Measurements from ENCODE around the gene KRI1.

KRI1 gene

DNA sequence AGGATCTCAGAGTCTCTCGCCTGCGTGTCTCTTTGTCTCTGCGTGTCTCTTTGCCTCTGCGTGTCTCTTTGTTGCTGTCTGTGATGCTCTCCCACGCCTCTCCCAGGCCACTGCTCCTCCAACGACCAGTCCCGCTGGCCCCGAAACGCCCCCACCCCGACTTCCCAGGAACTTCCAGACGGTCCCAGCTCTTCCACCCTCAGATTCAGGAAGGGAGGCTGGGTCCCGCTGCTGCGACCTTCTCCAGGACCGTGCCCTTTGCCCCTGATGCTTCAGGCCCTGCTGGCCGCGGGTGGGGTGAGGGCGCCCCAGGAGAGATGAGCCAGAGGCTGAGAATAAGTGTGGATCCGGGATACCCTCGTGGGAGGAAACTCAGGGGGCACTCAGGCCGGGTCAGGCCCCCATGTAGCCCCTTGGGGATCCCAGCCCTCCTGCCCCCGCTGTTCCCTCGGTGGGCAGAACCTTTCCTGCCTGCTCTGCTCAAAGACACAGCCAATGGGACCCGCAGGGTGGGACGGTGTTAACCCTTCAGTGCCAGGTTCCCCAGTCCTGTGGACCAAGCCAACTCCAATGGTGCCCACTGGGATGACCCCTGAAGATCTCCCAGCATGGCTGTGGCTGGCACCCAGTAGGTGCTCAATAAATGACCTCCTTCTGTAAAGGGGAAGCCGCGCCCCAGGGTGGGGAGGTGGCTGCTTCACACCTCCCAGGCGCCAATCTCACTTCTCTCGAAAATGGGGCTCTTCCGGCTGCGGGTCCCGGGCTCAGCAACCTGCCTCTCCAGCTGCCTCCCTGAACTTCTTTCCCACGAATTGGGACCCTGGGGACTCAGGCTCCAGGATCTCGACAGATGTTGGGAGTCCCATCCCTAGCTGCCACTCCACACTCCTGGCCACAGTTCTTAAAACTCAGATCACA lies 47.1 kb downstream of the KRI1 start:
- no peak for DNase-seq (ENCODE audit: low read depth)

DNA sequence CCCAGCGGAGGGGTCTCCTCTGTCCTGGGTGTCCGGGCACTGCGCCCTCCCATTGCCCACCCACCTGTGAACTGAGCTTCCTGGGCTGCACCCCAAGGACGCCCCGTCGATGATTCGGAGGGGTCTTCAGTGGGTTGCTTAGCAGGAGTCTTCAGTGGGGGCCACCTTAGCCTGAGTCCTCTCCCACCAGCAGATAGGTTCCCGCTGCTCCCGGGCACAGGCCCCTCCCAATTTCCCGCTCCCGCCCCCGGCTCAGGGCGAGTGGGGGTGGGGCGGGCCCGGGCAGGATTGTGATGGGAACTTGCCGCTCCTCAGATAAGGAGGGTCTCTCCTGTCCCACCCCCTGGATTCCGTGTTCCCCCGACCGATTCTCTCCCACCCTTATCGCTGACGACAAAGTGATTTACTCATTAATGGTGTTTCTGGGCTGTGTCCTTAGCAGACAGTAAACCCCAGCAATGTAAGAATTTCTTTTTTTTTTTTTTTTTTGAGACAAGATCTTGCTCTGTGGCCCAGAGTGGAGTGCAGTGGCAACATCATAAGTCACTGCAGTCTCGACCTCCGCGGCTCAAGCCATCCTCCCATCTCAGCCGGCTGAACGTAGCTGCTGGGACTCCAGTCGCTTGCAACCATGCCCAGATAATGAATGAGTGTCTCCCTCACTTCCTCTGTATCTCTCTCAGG lies 47.9 kb downstream of the KRI1 start:
- no peak for DNase-seq (ENCODE audit: low read depth)

DNA sequence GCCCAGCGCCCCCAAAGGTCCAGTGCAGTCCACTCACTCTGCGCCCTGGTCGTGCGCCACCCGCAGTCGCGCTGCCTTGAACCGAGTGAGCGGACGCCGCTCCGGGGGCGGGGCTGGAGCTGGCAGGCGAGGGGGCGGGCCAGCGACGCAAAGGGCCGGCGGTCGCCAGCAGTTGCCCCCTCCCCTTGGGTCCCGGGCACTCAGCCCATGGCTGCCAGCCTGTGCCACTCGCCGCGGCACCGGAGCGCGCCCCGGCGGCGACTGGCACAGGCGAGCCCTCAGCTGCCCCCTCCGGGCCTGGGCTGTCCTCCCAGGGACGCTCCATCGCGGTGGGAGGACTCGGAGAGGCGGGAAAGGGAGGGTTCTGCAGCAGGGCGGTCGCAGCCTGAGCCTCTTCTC lies 48.5 kb downstream of the KRI1 start, which contains the start of gene S1PR5:
Gene S1PR5, minus strand, starts transcription at position 87 of the 399 bp plus-strand sequence. CDS start 2,436 bp downstream, outside the sequence.
- DNase-seq (ENCODE audit: low read depth): no peak

DNA sequence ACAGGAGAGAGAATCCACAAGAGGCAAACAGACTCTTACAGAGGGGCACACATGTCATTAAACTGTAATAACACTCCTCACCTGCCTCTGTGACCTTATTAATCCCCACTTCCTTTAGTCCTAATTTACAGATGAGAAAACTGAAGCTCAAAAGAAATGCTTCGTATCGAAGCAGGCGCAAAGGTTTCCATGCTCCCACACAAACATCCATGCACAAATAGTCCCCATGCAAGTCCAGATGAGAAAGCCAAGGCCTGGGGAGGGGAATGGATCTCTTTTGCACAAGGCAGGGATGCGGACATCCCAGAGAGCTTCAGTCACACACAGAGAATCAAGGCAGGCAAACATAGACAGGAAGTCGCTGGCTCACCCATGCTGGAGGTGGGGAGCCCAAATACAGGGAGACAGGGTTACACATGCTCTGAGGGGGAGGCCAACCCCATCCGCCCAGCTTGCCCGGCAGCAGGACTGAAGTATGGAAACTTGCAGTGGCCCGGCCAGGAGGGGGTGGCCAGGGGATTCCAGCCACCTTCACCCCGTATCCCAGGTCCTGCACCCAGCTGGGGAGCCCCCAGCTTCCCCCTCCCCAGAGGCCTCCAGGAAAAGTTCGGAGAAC lies 49.0 kb downstream of the KRI1 start:
- no peak for DNase-seq (ENCODE audit: low read depth)

DNA sequence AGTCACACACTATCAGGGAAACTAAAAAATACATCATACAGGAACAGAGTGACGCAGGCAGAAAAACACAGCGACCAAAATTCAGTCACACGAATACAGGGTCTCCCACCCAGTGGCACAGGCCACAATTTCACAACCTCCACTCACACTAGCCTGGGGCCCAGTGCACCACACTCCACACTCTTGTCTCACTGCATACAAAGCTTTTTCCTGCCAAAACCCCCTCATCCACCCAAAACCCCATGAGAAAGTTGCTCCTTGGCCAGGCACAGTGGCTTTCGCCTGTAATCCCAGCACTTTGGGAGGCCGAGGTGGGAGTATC lies 49.8 kb downstream of the KRI1 start:
- no peak for DNase-seq (ENCODE audit: low read depth)

DNA sequence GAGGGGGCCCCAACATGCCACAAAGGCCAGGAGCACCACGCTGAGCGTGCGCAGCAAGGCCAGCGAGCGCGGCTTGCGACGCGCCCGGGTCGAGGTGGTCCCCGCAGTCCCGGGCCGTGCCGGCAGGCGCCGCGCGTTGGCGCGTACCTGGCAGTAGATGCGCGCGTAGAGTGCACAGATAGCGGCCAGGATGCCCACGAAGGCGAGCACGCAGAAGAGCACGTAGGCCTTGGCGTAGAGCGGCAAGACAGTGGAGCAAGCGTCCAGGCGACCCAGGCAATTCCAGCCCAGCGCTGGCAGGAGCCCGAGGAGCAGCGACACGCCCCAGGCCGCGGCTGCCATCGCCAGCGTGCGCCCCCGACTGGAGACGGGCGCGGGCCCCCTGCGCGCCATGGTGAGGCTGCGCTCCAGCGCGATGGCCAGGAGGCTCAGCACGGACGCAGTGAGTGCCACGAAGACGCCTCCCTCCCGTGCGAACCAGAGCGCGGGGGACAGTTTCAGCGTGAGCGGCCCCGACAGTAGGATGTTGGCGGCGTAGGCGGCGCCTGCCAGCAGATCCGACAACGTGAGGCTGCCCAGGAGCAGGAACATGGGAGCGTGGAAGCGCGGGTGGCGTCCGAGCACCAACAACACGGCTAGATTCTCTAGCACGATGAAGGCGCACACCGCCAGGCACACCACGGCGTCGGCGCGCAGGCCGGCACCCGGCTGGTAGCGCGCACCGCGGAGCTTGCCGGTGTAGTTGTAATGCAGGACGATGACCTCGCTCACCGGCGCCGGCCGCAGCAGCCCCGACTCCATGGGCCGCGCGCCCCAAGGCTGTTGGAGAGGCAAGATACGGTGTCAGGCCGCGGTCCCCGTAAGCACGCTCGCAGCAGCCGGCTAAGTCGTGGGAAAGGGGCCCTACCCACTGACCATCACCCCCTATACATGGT lies 51.3 kb downstream of the KRI1 start:
- no peak for DNase-seq (ENCODE audit: low read depth)

DNA sequence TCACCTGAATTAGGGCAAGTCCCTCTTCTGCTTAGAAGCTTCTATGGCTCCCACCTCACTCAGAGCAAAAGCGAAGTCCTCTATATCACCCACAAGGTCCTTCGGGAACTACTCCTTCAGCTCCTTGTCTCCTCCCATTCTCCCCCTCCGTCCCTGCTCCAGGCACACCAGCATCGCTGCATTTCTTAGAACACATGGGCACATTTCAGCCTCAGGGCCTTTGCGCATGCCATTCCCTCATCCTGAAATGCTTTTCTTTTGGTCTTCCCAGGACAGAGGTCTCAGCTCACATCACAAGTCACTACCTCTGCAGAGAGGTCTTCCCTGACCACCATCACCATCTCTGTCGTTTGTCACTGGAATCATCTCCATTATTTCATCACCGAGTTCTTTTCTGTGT lies 52.6 kb downstream of the KRI1 start:
- DNase-seq (ENCODE audit: low read depth): no peak

DNA sequence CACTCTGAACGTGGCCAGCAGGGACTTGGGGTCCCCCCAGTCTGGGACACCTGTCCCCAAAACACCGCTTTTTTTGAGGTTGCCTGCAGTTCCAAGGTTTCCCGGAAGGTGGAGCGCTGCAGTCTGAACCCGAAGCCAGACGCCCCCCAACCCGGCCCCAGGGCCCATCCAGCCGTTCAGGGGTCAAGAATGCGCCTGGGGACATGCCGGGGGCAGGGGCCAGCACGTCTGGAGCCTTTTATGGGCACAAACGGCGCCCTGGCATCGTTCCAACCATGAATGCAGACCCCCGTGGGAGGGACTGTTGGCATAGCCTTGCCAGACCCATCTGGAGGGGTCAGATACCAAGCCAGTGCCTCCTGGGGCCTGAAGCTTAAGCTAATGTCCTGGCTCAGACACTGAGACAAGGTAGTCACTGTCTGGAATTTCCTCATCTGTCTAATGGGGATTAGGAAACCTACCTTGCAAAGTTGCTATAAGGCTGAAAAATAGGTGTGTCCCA lies 55.5 kb downstream of the KRI1 start:
- DNase-seq (ENCODE audit: low read depth): no peak

DNA sequence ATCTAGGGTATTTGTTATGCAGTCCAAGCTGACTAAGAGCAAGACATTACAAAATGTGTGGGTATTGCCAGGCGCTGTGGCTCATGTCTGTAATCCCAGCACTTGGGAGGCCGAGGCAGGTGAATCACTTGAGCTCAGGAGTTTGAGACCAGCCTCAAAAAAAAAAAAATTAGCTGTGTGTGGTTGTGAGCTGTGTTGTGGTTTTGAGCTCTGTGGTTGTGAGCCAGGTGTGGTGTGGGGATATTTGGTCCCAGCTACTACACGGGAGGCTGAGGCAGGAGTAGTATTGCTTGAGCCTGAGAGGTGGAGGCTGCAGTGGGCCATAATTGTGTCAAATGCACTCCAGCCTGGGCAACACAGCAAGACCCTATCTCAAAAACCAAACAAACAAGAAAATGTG lies 57.1 kb downstream of the KRI1 start:
- DNase-seq (ENCODE audit: low read depth): no peak

DNA sequence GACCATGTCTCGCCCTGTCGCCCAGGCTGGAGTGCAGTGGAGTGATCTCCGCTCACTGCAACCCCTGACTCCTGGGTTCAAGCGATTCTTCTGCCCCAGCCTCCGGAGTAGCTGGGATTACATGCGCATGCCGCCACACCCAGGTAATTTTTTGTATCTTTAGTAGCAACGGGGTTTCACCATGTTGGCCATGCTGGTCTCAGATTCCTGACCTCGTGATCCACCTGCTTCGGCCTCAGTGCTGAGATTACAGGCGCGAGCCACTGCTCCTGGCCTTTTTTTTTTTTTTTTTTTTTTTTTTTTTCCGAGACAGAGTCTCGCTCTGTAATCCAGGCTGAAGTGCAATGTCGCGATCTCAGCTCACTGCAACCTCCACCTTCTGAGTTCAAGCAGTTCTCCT lies 57.8 kb downstream of the KRI1 start:
- no peak for DNase-seq (ENCODE audit: low read depth)

DNA sequence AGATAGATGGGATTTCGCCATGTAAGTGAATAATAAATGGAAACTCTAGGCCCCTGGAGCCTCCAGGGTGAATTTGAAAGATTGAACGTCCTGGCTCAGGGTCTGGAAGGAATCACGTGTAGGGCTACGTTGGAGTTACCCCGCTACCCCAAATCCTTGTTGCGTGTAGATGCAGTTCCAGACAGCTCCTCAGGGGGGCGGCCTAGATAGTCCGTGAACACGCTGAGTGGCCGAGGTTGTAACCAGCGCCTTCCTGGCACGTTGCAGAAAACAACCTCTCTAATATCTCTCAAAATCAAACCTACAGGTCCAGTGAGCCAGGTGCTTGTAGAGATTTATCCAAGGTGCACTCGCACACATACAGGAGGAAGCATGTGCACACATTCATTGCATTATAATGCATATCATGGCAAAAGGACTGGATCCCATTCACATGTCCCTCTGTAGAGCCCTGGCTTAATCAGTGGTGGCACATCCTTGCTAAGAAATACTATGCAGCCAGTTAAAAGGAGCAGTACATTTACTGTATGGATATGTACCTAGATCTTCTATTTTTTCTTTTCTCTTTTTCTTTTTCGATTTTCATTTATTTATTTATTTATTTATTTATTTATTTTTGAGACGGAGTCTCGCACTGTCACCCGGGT lies 60.1 kb downstream of the KRI1 start:
- DNase-seq (ENCODE audit: low read depth): peak; percentile 37
